HepG2 (cell line): ENCODE measurements around the gene AHCTF1. TPM values are rescaled to one million over a fixed set of nuclear protein-coding genes. Genes with fewer than 3 reads are reported as not detected.

ENCODE experiments used
- ARNT ChIP-seq: fragments of 450-650 bp; IDR thresholded peaks from 2 replicates; pipeline ENCODE4 v1.6.1; 2017
- BCL6 ChIP-seq: IDR thresholded peaks from 2 replicates; pipeline ENCODE4 v1.6.1; 2016; ENCODE audit warnings: missing genetic modification reagents, missing compliant biosample characterization
- CREBL2 ChIP-seq: sonication (generic); formaldehyde crosslinking; IDR thresholded peaks from 2 replicates; pipeline ENCODE4 v1.8.1; 2023; ENCODE audit warnings: missing genetic modification reagents, mild to moderate bottlenecking, borderline replicate concordance
- ELF4 ChIP-seq: sonication (generic); formaldehyde crosslinking; IDR thresholded peaks from 2 replicates; pipeline ENCODE4 v1.5.0; 2020; ENCODE audit warnings: missing genetic modification reagents, mild to moderate bottlenecking, moderate library complexity, borderline replicate concordance
- GATAD2A ChIP-seq: IDR thresholded peaks from 2 replicates; pipeline ENCODE4 v1.6.1; 2016
- PRDM10 ChIP-seq: sonication (generic); formaldehyde crosslinking; IDR thresholded peaks from 2 replicates; pipeline ENCODE4 v1.4.0; 2020; ENCODE audit warnings: low read depth, missing genetic modification reagents
- RARA ChIP-seq: IDR thresholded peaks from 2 replicates; pipeline ENCODE4 v1.6.1; 2016; ENCODE audit warnings: missing genetic modification reagents, missing compliant biosample characterization
- RBFOX2 ChIP-seq: fragments of 200-400 bp; formaldehyde crosslinking; IDR thresholded peaks from 2 replicates; pipeline ENCODE4 v1.6.1; 2017; ENCODE audit warnings: low read depth, mild to moderate bottlenecking, low read length
- SNAPC2 ChIP-seq: sonication (generic); formaldehyde crosslinking; IDR thresholded peaks from 2 replicates; pipeline ENCODE4 v1.8.1; 2022; ENCODE audit warnings: mild to moderate bottlenecking, missing genetic modification reagents
- TMF1 ChIP-seq: sonication (generic); formaldehyde crosslinking; IDR thresholded peaks from 2 replicates; pipeline ENCODE4 v1.8.1; 2022; ENCODE audit warnings: low read depth, missing genetic modification reagents
- ZBTB20 ChIP-seq: sonication (generic); formaldehyde crosslinking; IDR thresholded peaks from 2 replicates; pipeline ENCODE4 v1.8.1; 2023; ENCODE audit warnings: missing genetic modification reagents, low read depth, mild to moderate bottlenecking, borderline replicate concordance
- ZBTB39 ChIP-seq: sonication (generic); formaldehyde crosslinking; IDR thresholded peaks from 2 replicates; pipeline ENCODE4 v1.5.0; 2020; ENCODE audit warnings: missing genetic modification reagents
- ZBTB46 ChIP-seq: sonication (generic); formaldehyde crosslinking; IDR thresholded peaks from 2 replicates; pipeline ENCODE4 v1.4.0; 2020; ENCODE audit warnings: mild to moderate bottlenecking, missing genetic modification reagents, borderline replicate concordance
- ZNF274 ChIP-seq: sonication (generic); formaldehyde crosslinking; IDR thresholded peaks from 2 replicates; pipeline ENCODE4 v1.5.1; 2020; ENCODE audit warnings: mild to moderate bottlenecking, missing genetic modification reagents
- ZNF503 ChIP-seq: sonication (generic); formaldehyde crosslinking; IDR thresholded peaks from 2 replicates; pipeline ENCODE4 v1.4.0; 2020; ENCODE audit warnings: missing genetic modification reagents
- ZNF577 ChIP-seq: sonication (generic); formaldehyde crosslinking; IDR thresholded peaks from 2 replicates; pipeline ENCODE4 v1.4.0; 2020; ENCODE audit warnings: mild to moderate bottlenecking, low read depth, missing genetic modification reagents, borderline replicate concordance
- ZNF775 ChIP-seq: sonication (generic); formaldehyde crosslinking; IDR thresholded peaks from 2 replicates; pipeline ENCODE4 v1.4.0; 2020; ENCODE audit warnings: missing genetic modification reagents, mild to moderate bottlenecking, moderate library complexity, borderline replicate concordance
- polyA plus RNA-seq, 8 experiments: library from polyadenylated mRNA; depleted of rRNA in 3 of 8; stranded (reverse) in 7 of 8; unstranded in 1 of 8; fragments of >200 nt; fragmentation: Illumina TruSeq in 4 of 8; extraction: Trizol in 4 of 8; gene quantifications; 2 replicates each; pipeline versions ENCODE4 v1.2.1 to v1.2.3, GENCODE V29; 2011 to 2016; ENCODE audit warnings: low read depth in 4 of 8, missing spikeins in 1 of 8, mixed read lengths in 1 of 8; ENCODE audit not compliant: insufficient read depth in 1 of 8
- total RNA-seq, 5 experiments: library from RNA; depleted of rRNA; stranded (reverse); fragments of >200 nt; fragmentation: Illumina TruSeq; extraction: Trizol; gene quantifications; 2 replicates each; pipeline ENCODE4 v1.2.3, GENCODE V29; 2016; ENCODE audit warnings: low read depth in 1 of 5

The AHCTF1 gene
- total and polyA plus RNA-seq, 2 of the 13 experiments (the other 11 are each of a cell fraction or from before 2014, with no cell fraction given): 16.6 to 45.9 TPM

GRCh38 chr1:246906833-246907232 is 24.9 kb downstream of the AHCTF1 start (continued):
- TF ChIP-seq ZNF503 (CRISPR knock-in tag) (no peak), ZBTB20 (CRISPR knock-in tag) (0 out of 2 replicates have a peak, but pooled peaks have one; percentile 38), ZBTB39 (CRISPR knock-in tag) (0 out of 2 replicates have a peak, but pooled peaks have one; percentile 47), ZNF775 (CRISPR knock-in tag) (no peak), ELF4 (no peak), ZNF577 (CRISPR knock-in tag) (no peak), TMF1 (no peak), PRDM10 (CRISPR knock-in tag) (peak; percentile 77; the same call in 1 of the 2 replicates), ZBTB46 (CRISPR knock-in tag) (no peak), GATAD2A (0 out of 2 replicates have a peak, but pooled peaks have one; percentile 38), SNAPC2 (CRISPR knock-in tag) (no peak), RBFOX2 (no peak), ZNF274 (no peak), BCL6 (CRISPR knock-in tag) (0 out of 2 replicates have a peak, but pooled peaks have one; percentile 50), CREBL2 (CRISPR knock-in tag) (no peak), ARNT (no peak), RARA (CRISPR knock-in tag) (0 out of 2 replicates have a peak, but pooled peaks have one; percentile 22)
